ENCODE results near the gene SPECC1. TPM values are rescaled to one million over a fixed set of nuclear protein-coding genes. Genes with fewer than 3 reads are reported as not detected.

Gene SPECC1
- total and polyA plus RNA-seq, 10 of the 15 experiments (the other 5 are each of a cell fraction or from before 2014, with no cell fraction given) = 6.4 to 40.6 (median 23.9) TPM

DNA sequence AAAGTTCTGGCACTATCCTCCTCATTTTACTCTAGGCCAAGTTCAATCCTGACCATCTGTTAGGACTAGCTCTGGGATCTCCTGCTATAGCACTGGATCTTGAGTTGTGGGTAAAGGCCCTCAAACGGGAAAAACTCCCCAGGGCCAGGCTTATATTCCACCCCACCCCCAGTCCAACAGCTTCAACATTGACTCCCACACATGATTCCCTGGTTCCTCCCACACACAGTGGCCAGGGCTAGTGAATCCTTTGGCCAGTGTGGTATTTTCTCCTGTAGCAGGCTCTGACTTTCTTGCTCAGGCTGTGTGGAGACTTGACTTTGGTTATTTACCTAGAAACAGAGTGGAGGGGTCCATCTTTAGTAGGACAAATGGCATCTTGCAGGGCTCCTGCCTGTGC lies 21.3 kb upstream of the SPECC1 start:
- H3K27ac ChIP-seq (ENCODE audit: control insufficient read depth, insufficient read depth) = no peak overlapping the region
- H2AFZ ChIP-seq (ENCODE audit: control insufficient read depth, low read depth, low read length) = no peak overlapping the region; the same call in 1 of the 2 replicates
- no peak overlapping the region for H3K4me2 ChIP-seq (ENCODE audit: control insufficient read depth, insufficient read depth)
- RAD21 ChIA-PET (ENCODE audit: unreplicated experiment) = no interaction called here
- POLR2A ChIA-PET = no interaction called here
- no peaks in the 10 kb centered on the region for H4K20me1 ChIP-seq (ENCODE audit: control insufficient read depth, insufficient read depth)
- intact Hi-C loops (cut with micrococcal nuclease; ENCODE audit: unreplicated experiment) (no loop called here), in situ Hi-C loops (cut with MboI) (loop anchor here (5.0 kb wide), 1 partner anchor 229 kb away; no protein-coding TSS in a partner anchor)
- H3K9ac ChIP-seq (ENCODE audit: control insufficient read depth, insufficient read depth, low read length) = no peak overlapping the region
- H3K36me3 ChIP-seq (ENCODE audit: control insufficient read depth in 2 of 2, insufficient read depth in 2 of 2, low read length in 1 of 2) = no peaks in the 10 kb centered on the region
- CTCF ChIA-PET = interaction anchor here (0.5 kb wide), 1 partner anchor 24 kb away, joined by 3 read pairs; no protein-coding TSS in a partner anchor
- FAIRE-seq = no peak
- H3K4me3 ChIP-seq = no peak overlapping the region
- BruUV-seq (replicated peaks) = no TSS peak
- no peaks in the 10 kb centered on the region for H3K79me2 ChIP-seq (ENCODE audit: control insufficient read depth, insufficient read depth, low read length)
- no peak for DNase-seq (ENCODE audit: low read depth, low spot score)
- H3K4me1 ChIP-seq (ENCODE audit: control insufficient read depth, insufficient read depth, low read length) = no peaks in the 10 kb centered on the region
- no peaks in the 10 kb centered on the region for H3K9me3 ChIP-seq (replicated peaks; ENCODE audit: control insufficient read depth, insufficient read depth, low read length)
- WGBS (ENCODE audit: insufficient coverage, insufficient replicate concordance, low lambda C conversion rate, missing lambda C conversion rate) = 38% methylated on average over 1 of the region's 1 CpG
- ATAC-seq = no peak
- SMC1A ChIA-PET (ENCODE audit: uncharacterized antibody, unreplicated experiment) = no interaction called here
- no peaks in the 10 kb centered on the region; a peak in 1 of 4 replicates for H3K27me3 ChIP-seq (replicated peaks in 1 of 2; ENCODE audit: control insufficient read depth in 2 of 2, insufficient read depth in 2 of 2, low read length in 1 of 2)
- TF ChIP-seq NFIC (IDR thresholded peaks at IDR 0.05; ENCODE audit: low read depth, low read length) (no peak), BACH1 (IDR thresholded peaks at IDR 0.05; ENCODE audit: borderline replicate concordance) (no peak), CHD1 (IDR thresholded peaks at IDR 0.05; ENCODE audit: low read depth, low read length) (no peak), FOXM1 (IDR thresholded peaks at IDR 0.05; ENCODE audit: low read depth, low read length) (no peak), SMAD1 (IDR thresholded peaks at IDR 0.05; ENCODE audit: low read depth, partially characterized antibody) (no peak), SIX5 (IDR thresholded peaks at IDR 0.05; ENCODE audit: low read depth, low read length, severe bottlenecking) (no peak), GATAD2B (conservative IDR thresholded peaks at IDR 0.05; ENCODE audit: low read depth) (no peak), RELA (IDR thresholded peaks at IDR 0.05; ENCODE audit: borderline replicate concordance, partially characterized antibody) (no peak), SMARCA5 (IDR thresholded peaks at IDR 0.05) (no peak), HDGF (IDR thresholded peaks at IDR 0.05) (no peak), STAT3 (IDR thresholded peaks at IDR 0.05; ENCODE audit: low read depth, low read length) (no peak), E4F1 (IDR thresholded peaks at IDR 0.05; ENCODE audit: borderline replicate concordance, partially characterized antibody) (no peak), MEF2A (IDR thresholded peaks at IDR 0.05; ENCODE audit: insufficient read depth, low read depth, low read length) (no peak)
- TF ChIP-seq, protein P1, sequence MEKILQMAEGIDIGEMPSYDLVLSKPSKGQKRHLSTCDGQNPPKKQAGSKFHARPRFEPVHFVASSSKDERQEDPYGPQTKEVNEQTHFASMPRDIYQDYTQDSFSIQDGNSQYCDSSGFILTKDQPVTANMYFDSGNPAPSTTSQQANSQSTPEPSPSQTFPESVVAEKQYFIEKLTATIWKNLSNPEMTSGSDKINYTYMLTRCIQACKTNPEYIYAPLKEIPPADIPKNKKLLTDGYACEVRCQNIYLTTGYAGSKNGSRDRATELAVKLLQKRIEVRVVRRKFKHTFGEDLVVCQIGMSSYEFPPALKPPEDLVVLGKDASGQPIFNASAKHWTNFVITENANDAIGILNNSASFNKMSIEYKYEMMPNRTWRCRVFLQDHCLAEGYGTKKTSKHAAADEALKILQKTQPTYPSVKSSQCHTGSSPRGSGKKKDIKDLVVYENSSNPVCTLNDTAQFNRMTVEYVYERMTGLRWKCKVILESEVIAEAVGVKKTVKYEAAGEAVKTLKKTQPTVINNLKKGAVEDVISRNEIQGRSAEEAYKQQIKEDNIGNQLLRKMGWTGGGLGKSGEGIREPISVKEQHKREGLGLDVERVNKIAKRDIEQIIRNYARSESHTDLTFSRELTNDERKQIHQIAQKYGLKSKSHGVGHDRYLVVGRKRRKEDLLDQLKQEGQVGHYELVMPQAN (conservative IDR thresholded peaks at IDR 0.05) = no peak
- TF ChIP-seq, protein P2, sequence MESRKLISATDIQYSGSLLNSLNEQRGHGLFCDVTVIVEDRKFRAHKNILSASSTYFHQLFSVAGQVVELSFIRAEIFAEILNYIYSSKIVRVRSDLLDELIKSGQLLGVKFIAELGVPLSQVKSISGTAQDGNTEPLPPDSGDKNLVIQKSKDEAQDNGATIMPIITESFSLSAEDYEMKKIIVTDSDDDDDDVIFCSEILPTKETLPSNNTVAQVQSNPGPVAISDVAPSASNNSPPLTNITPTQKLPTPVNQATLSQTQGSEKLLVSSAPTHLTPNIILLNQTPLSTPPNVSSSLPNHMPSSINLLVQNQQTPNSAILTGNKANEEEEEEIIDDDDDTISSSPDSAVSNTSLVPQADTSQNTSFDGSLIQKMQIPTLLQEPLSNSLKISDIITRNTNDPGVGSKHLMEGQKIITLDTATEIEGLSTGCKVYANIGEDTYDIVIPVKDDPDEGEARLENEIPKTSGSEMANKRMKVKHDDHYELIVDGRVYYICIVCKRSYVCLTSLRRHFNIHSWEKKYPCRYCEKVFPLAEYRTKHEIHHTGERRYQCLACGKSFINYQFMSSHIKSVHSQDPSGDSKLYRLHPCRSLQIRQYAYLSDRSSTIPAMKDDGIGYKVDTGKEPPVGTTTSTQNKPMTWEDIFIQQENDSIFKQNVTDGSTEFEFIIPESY (IDR thresholded peaks at IDR 0.05) = no peak
- TF ChIP-seq, protein P3, sequence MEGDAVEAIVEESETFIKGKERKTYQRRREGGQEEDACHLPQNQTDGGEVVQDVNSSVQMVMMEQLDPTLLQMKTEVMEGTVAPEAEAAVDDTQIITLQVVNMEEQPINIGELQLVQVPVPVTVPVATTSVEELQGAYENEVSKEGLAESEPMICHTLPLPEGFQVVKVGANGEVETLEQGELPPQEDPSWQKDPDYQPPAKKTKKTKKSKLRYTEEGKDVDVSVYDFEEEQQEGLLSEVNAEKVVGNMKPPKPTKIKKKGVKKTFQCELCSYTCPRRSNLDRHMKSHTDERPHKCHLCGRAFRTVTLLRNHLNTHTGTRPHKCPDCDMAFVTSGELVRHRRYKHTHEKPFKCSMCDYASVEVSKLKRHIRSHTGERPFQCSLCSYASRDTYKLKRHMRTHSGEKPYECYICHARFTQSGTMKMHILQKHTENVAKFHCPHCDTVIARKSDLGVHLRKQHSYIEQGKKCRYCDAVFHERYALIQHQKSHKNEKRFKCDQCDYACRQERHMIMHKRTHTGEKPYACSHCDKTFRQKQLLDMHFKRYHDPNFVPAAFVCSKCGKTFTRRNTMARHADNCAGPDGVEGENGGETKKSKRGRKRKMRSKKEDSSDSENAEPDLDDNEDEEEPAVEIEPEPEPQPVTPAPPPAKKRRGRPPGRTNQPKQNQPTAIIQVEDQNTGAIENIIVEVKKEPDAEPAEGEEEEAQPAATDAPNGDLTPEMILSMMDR (IDR thresholded peaks at IDR 0.05 in 2 of 3, conservative IDR thresholded peaks at IDR 0.05 in 1 of 3; ENCODE audit: control insufficient read depth in 2 of 3, extremely low read depth in 1 of 3, insufficient read depth in 1 of 3, low read depth in 3 of 3, low read length in 3 of 3) = no peak
